ENCODE data around the gene FAAP100.

- TF ChIP-seq, protein P1, sequence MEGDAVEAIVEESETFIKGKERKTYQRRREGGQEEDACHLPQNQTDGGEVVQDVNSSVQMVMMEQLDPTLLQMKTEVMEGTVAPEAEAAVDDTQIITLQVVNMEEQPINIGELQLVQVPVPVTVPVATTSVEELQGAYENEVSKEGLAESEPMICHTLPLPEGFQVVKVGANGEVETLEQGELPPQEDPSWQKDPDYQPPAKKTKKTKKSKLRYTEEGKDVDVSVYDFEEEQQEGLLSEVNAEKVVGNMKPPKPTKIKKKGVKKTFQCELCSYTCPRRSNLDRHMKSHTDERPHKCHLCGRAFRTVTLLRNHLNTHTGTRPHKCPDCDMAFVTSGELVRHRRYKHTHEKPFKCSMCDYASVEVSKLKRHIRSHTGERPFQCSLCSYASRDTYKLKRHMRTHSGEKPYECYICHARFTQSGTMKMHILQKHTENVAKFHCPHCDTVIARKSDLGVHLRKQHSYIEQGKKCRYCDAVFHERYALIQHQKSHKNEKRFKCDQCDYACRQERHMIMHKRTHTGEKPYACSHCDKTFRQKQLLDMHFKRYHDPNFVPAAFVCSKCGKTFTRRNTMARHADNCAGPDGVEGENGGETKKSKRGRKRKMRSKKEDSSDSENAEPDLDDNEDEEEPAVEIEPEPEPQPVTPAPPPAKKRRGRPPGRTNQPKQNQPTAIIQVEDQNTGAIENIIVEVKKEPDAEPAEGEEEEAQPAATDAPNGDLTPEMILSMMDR (IDR thresholded peaks at IDR 0.05) = no peak
- TF ChIP-seq POLR2A (IDR thresholded peaks at IDR 0.05) = no peak
These were observed 5.9 kb upstream of the FAAP100 start for GRCh38 chr17:81558115-81558468.

Measured in tibial nerve (tissue), 3 donors.